ENCODE measurements around the gene SWI5. TPM values are rescaled to one million over a fixed set of nuclear protein-coding genes. Genes with fewer than 3 reads are reported as not detected.

Gene SWI5
- total RNA-seq, 1 experiment from 2014 or later = 63.1 TPM

DNA sequence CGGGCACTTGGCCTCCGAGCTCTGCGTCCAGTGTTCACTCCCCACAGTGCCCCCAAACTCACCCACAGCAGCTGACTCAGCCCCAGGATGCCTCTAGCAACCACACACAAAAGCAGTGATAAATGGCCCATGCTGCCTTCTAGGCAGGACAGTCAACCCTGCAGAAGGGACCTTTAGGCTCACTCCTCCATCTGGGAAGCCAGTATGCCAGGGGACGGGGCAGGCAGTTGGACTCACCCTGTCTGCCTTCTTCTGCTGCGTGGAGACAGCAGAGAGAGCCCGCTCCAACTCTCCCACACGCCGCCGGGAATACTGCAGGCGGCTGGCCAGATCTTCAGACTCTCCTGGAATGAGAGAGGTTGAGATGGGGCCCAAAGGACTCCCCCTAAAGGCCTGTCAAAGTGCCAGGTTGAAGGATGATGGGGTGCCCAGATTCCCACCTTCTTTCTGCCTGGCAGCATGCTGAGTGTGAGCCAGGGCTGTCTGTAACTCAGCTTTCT lies 10.7 kb upstream of the SWI5 start:
- Histone ChIP-seq H4K20me1 (ENCODE audit: low read length) (no peaks in the 10 kb centered on the region), H3K4me2 (ENCODE audit: low read length) (no peak overlapping the region), H3K9me3 (ENCODE audit: low read length) (no peaks in the 10 kb centered on the region), H3K36me3 (ENCODE audit: low read depth, low read length) (peaks cover 3% of the 10 kb centered on the region; the same call in 1 of the 2 replicates), H2AFZ (ENCODE audit: low read length) (no peak overlapping the region), H3F3A (ENCODE audit: low read length, unreplicated experiment) (no peaks in the 10 kb centered on the region), H3K79me2 (ENCODE audit: low read length) (no peaks in the 10 kb centered on the region), H3K4me1 (ENCODE audit: insufficient read depth, low read length) (peaks cover under 1% of the 10 kb centered on the region; the same call in 1 of the 2 replicates), H3K27ac (ENCODE audit: low read length) (no peak overlapping the region), H3K27me3 (ENCODE audit: low read length) (no peaks in the 10 kb centered on the region), H3K4me3 (ENCODE audit: low read length) (no peak overlapping the region), H3K9ac (ENCODE audit: low read length) (no peak overlapping the region), H3K9me2 (replicated peaks; ENCODE audit: low read length) (no peaks in the 10 kb centered on the region)
- ATAC-seq (no peak), DNase-seq (no peak)
- BruUV-seq (replicated peaks) = no TSS peak
- intact Hi-C loops (cut with micrococcal nuclease) = no loop called here
- TF ChIP-seq, protein P1, sequence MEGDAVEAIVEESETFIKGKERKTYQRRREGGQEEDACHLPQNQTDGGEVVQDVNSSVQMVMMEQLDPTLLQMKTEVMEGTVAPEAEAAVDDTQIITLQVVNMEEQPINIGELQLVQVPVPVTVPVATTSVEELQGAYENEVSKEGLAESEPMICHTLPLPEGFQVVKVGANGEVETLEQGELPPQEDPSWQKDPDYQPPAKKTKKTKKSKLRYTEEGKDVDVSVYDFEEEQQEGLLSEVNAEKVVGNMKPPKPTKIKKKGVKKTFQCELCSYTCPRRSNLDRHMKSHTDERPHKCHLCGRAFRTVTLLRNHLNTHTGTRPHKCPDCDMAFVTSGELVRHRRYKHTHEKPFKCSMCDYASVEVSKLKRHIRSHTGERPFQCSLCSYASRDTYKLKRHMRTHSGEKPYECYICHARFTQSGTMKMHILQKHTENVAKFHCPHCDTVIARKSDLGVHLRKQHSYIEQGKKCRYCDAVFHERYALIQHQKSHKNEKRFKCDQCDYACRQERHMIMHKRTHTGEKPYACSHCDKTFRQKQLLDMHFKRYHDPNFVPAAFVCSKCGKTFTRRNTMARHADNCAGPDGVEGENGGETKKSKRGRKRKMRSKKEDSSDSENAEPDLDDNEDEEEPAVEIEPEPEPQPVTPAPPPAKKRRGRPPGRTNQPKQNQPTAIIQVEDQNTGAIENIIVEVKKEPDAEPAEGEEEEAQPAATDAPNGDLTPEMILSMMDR (conservative IDR thresholded peaks at IDR 0.05; ENCODE audit: low read depth, low read length) = no peak
- TF ChIP-seq EZH2phosphoT487 (IDR thresholded peaks at IDR 0.05; ENCODE audit: borderline replicate concordance, low read length) = no peak
- no peak for TF ChIP-seq EZH2 (IDR thresholded peaks at IDR 0.05; ENCODE audit: low read length, unreplicated experiment)
- CTCF ChIA-PET = no interaction called here
- POLR2A ChIA-PET (ENCODE audit: unreplicated experiment) = no interaction called here

DNA sequence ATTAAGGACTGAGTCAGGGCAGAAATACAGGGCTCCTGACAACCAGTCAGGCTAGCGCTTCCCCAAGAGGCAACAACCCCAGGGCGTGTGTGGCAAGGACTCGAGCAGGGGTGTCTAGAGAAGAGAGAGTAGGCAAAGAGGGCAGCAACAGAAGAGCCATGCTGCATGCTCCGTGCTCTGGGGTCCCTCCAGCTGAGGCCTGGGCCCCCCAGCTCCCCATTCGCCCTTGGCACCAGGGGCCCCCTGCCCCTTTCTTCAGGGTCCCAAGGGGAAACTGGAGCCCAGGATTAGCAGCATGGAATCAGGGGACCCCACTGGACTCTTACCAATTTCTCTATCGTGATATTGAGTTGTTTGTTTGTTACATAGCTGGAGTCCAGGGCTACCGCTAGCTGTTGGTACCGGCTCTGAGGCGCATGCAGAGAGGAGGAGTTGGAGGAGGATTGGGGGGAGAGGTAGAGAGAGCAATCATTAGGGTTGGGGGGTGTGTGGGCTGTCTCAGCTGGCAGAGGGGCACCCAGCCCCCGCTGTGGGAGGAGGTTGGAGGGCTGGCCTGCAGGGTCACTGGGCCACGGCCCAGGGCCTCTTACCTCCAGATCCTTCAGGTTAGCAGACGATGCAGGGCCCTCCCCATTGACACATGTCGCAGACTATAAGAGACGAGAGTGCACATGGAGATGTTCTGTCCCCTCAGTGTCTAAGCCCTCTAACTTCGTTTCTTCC lies 9.0 kb upstream of the SWI5 start:
- ATAC-seq = no peak
- intact Hi-C loops (cut with micrococcal nuclease) = no loop called here

GRCh38 chr9:128271112-128271511 lies 5.0 kb upstream of the SWI5 start:
- Histone ChIP-seq H3K4me3 (ENCODE audit: low read length) (no peak overlapping the region), H3K27me3 (ENCODE audit: low read length) (no peaks in the 10 kb centered on the region), H3K36me3 (ENCODE audit: low read depth, low read length) (no peaks in the 10 kb centered on the region; the same call in 1 of the 2 replicates), H3F3A (ENCODE audit: low read length, unreplicated experiment) (peaks cover 6% of the 10 kb centered on the region), H3K9ac (ENCODE audit: low read length) (no peak overlapping the region), H4K20me1 (ENCODE audit: low read length) (no peaks in the 10 kb centered on the region), H3K9me3 (ENCODE audit: low read length) (no peaks in the 10 kb centered on the region), H2AFZ (ENCODE audit: low read length) (no peak overlapping the region), H3K27ac (ENCODE audit: low read length) (peak overlapping the region; percentile 51), H3K9me2 (replicated peaks; ENCODE audit: low read length) (no peaks in the 10 kb centered on the region), H3K4me1 (ENCODE audit: insufficient read depth, low read length) (peaks cover 24% of the 10 kb centered on the region), H3K4me2 (ENCODE audit: low read length) (peak overlapping the region; percentile 62), H3K79me2 (ENCODE audit: low read length) (peaks cover 25% of the 10 kb centered on the region)
- CTCF ChIA-PET = no interaction called here
- DNase-seq (peak; percentile 88), ATAC-seq (peak; percentile 58)
- intact Hi-C loops (cut with micrococcal nuclease) = no loop called here
- POLR2A ChIA-PET (ENCODE audit: unreplicated experiment) = no interaction called here
- TF ChIP-seq EZH2 (IDR thresholded peaks at IDR 0.05; ENCODE audit: low read length, unreplicated experiment) (no peak), EZH2phosphoT487 (IDR thresholded peaks at IDR 0.05; ENCODE audit: borderline replicate concordance, low read length) (no peak)
- TF ChIP-seq, protein P1 (conservative IDR thresholded peaks at IDR 0.05; ENCODE audit: low read depth, low read length) = no peak
- BruUV-seq (replicated peaks) = no TSS peak

More for the DNA sequence above, 9.0 kb upstream of the SWI5 start:
- Histone ChIP-seq H4K20me1 (ENCODE audit: low read length) (no peaks in the 10 kb centered on the region), H3K4me1 (ENCODE audit: insufficient read depth, low read length) (peaks cover 16% of the 10 kb centered on the region), H3K36me3 (ENCODE audit: low read depth, low read length) (no peaks in the 10 kb centered on the region; the same call in 1 of the 2 replicates), H3K4me3 (ENCODE audit: low read length) (no peak overlapping the region), H3K79me2 (ENCODE audit: low read length) (no peaks in the 10 kb centered on the region), H2AFZ (ENCODE audit: low read length) (no peak overlapping the region), H3K4me2 (ENCODE audit: low read length) (no peak overlapping the region), H3F3A (ENCODE audit: low read length, unreplicated experiment) (peaks cover 6% of the 10 kb centered on the region), H3K9ac (ENCODE audit: low read length) (no peak overlapping the region), H3K27me3 (ENCODE audit: low read length) (no peaks in the 10 kb centered on the region), H3K9me2 (replicated peaks; ENCODE audit: low read length) (no peaks in the 10 kb centered on the region), H3K27ac (ENCODE audit: low read length) (no peak overlapping the region), H3K9me3 (ENCODE audit: low read length) (no peaks in the 10 kb centered on the region)
- no TSS peak for BruUV-seq (replicated peaks)
- POLR2A ChIA-PET (ENCODE audit: unreplicated experiment) = no interaction called here
- CTCF ChIA-PET = no interaction called here
- no peak for TF ChIP-seq EZH2phosphoT487 (IDR thresholded peaks at IDR 0.05; ENCODE audit: borderline replicate concordance, low read length)
- no peak for DNase-seq
